DOHH2 (cell line): ENCODE measurements around the gene NPFFR2.

Experiments used
- EZH2phosphoT487 ChIP-seq: fragments of 200-600 bp; sonication (generic); IDR thresholded peaks from 2 replicates; pipeline ENCODE4 v1.6.1; 2017; ENCODE audit warnings: borderline replicate concordance, mild to moderate bottlenecking, antibody characterized with exemption, low read length, moderate library complexity, mixed read lengths
- TF ChIP-seq, protein P1 (sequence below): fragments of 200-600 bp; sonication (generic); IDR thresholded peaks from one replicate; pipeline ENCODE4 v1.5.1; 2014; ENCODE audit warnings: antibody characterized with exemption, mild to moderate bottlenecking, low read depth, low read length; ENCODE audit not compliant: poor library complexity, severe bottlenecking

DNA sequence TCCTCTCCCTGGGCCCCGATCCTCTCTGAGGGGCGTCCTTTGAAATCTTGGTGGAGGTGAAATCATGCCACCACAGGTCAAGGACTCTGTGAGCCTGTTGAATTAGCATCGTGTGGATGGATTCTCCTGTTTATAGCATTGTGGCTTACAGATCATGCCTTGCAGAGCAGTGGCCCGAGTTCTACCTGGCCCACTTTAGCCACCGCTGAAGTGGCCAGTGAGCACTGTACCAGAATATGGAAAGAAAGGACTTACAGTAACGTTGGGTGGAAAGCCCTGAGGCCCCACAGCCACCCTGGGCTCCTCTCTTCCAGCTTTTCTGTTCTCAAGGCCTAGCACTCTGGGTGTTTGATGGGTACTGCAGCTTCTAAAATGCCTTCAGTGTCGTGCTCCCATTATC, 35.3 kb downstream of the NPFFR2 start:
- TF ChIP-seq, protein P1, sequence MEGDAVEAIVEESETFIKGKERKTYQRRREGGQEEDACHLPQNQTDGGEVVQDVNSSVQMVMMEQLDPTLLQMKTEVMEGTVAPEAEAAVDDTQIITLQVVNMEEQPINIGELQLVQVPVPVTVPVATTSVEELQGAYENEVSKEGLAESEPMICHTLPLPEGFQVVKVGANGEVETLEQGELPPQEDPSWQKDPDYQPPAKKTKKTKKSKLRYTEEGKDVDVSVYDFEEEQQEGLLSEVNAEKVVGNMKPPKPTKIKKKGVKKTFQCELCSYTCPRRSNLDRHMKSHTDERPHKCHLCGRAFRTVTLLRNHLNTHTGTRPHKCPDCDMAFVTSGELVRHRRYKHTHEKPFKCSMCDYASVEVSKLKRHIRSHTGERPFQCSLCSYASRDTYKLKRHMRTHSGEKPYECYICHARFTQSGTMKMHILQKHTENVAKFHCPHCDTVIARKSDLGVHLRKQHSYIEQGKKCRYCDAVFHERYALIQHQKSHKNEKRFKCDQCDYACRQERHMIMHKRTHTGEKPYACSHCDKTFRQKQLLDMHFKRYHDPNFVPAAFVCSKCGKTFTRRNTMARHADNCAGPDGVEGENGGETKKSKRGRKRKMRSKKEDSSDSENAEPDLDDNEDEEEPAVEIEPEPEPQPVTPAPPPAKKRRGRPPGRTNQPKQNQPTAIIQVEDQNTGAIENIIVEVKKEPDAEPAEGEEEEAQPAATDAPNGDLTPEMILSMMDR = no peak
- TF ChIP-seq EZH2phosphoT487 = no peak
